Epidermal melanocyte (primary cell): ENCODE measurements around the gene CCDC87.
"Not testable (repeated sequence)": the region's sequence is repeated elsewhere in the genome, so short reads cannot be mapped to it uniquely, and the experiment has no call there.

Experiments used
- DNase-seq: peaks from one replicate; pipeline ENCODE4 v3.0.0; 2011; ENCODE audit warnings: low spot score; ENCODE audit not compliant: insufficient read length

CCDC87 gene

GRCh38 chr11:66617155-66617834 lies 24.4 kb upstream of the CCDC87 start:
- DNase-seq, result no peak

GRCh38 chr11:66616379-66617154 lies 23.7 kb upstream of the CCDC87 start, which contains the start of gene RBM14:
Gene RBM14, plus strand, starts transcription at chr11:66616630. Its CDS starts 91 bp downstream, at chr11:66616721.
- peak; percentile 99 for DNase-seq

- DNase-seq, result no peak
These were observed 21.2 kb upstream of the CCDC87 start for GRCh38 chr11:66614073-66614472.

GRCh38 chr11:66612458-66612857 lies 19.6 kb upstream of the CCDC87 start:
- no peak for DNase-seq

- no peak for DNase-seq
These were observed 17.1 kb upstream of the CCDC87 start for GRCh38 chr11:66609721-66610617.

GRCh38 chr11:66607126-66607834 lies 14.4 kb upstream of the CCDC87 start:
- no peak for DNase-seq

- DNase-seq, result not testable (repeated sequence)
These were observed 13.7 kb upstream of the CCDC87 start for GRCh38 chr11:66606608-66607007.

- DNase-seq, result no peak
These were observed 11.3 kb upstream of the CCDC87 start for GRCh38 chr11:66604155-66604554.

GRCh38 chr11:66603072-66603471 lies 10.2 kb upstream of the CCDC87 start:
- DNase-seq, result no peak

GRCh38 chr11:66600631-66601233 lies 7.9 kb upstream of the CCDC87 start:
- DNase-seq, result no peak

- no peak for DNase-seq
These were observed 7.4 kb upstream of the CCDC87 start for GRCh38 chr11:66600219-66600618.

- DNase-seq, result no peak
These were observed 6.1 kb upstream of the CCDC87 start for GRCh38 chr11:66598993-66599392.

GRCh38 chr11:66595245-66595904 lies 2.5 kb upstream of the CCDC87 start:
- DNase-seq, result peak; percentile 24

- no peak for DNase-seq
These were observed 787 bp upstream of the CCDC87 start for GRCh38 chr11:66593650-66594049.

- DNase-seq, result no peak
These were observed 406 bp upstream of the CCDC87 start for GRCh38 chr11:66593303-66593635.

GRCh38 chr11:66591175-66591574 lies 1.7 kb downstream of the CCDC87 start:
- no peak for DNase-seq

GRCh38 chr11:66589996-66590675 lies 2.7 kb downstream of the CCDC87 start:
- no peak for DNase-seq

GRCh38 chr11:66589315-66589714 lies 3.5 kb downstream of the CCDC87 start:
- DNase-seq, result not testable (repeated sequence)

GRCh38 chr11:66586136-66586535 lies 6.7 kb downstream of the CCDC87 start:
- DNase-seq, result no peak

- not testable (repeated sequence) for DNase-seq
These were observed 7.4 kb downstream of the CCDC87 start for GRCh38 chr11:66585447-66585846.
